Ovary (tissue), 9 donors: ENCODE data around the gene SRSF3. TPM values are rescaled to one million over a fixed set of nuclear protein-coding genes. Genes with fewer than 3 reads are reported as not detected.
"Not testable (repeated sequence)": the region's sequence is repeated elsewhere in the genome, so short reads cannot be mapped to it uniquely, and the experiment has no call there.

Experiments used
- DNase-seq, 5 donors: peaks; one replicate each; pipeline ENCODE4 v3.0.0-alpha.2; 2019 to 2020
- H3K27ac ChIP-seq, 2 donors: fragments of 200-600 bp; one replicate each; pipeline versions ENCODE4 v1.5.1 to v1.8.0; 2019 to 2022
- H3K27me3 ChIP-seq: fragments of 200-600 bp; one replicate; pipeline ENCODE4 v1.8.0; 2022
- H3K36me3 ChIP-seq: fragments of 200-600 bp; sonication (generic); one replicate; pipeline ENCODE4 v1.5.1; 2019
- H3K4me1 ChIP-seq: one replicate; pipeline ENCODE4 v1.8.1; 2013; ENCODE audit warnings: mild to moderate bottlenecking, moderate library complexity; ENCODE audit not compliant: insufficient read depth
- H3K4me3 ChIP-seq: fragments of 200-600 bp; sonication (generic); one replicate; pipeline ENCODE4 v1.5.1; 2017
- H3K9me3 ChIP-seq, 2 donors: fragments of 200-600 bp in 1 of 2; sonication (generic) in 1 of 2; one replicate each; pipeline versions ENCODE4 v1.5.1 to v1.8.1; 2013 to 2019; ENCODE audit warnings: mild to moderate bottlenecking in 1 of 2, moderate library complexity in 1 of 2
- CTCF ChIP-seq, 3 donors: fragments of 450-650 bp in 2 of 3; fragments of 200-600 bp in 1 of 3; IDR thresholded peaks; one replicate each; pipeline versions ENCODE4 v1.5.1 to v1.8.0; 2016 to 2022; ENCODE audit warnings: antibody characterized with exemption in 3 of 3, mild to moderate bottlenecking in 1 of 3
- EP300 ChIP-seq: sonication (generic); formaldehyde crosslinking; IDR thresholded peaks from one replicate; pipeline ENCODE4 v1.6.1; 2017; ENCODE audit warnings: antibody characterized with exemption
- POLR2A ChIP-seq: fragments of 450-650 bp; IDR thresholded peaks from one replicate; pipeline ENCODE4 v1.6.1; 2017; ENCODE audit warnings: antibody characterized with exemption, mild to moderate bottlenecking, moderate library complexity
- WGBS, 3 donors: extraction: QIAGEN DNeasy Blood & Tissue Kit in 1 of 3; methylation state at CpG; one replicate each; pipeline versions ENCODE4 v1.1.5 to v1.1.7; 2013 to 2017; 5-methylcytosine and 5-hydroxymethylcytosine counted together
- intact Hi-C, 4 donors: fragments of 100-400 bp; cut with DNase I; formaldehyde crosslinking; loops; one replicate each; pipeline versions ENCODE4 v1.11.0 to v1.15.1; 2022 to 2023
- polyA plus RNA-seq, 2 donors: library from polyadenylated mRNA; stranded (reverse); fragments of 200-250 nt in 1 of 2; fragments of 350-450 nt in 1 of 2; fragmentation: Illumina TruSeq in 1 of 2; extraction: RNeasy Lipid Tissue Mini Kit (QIAGEN cat#74804) in 1 of 2; gene quantifications; one replicate each; pipeline ENCODE4 v1.2.3, GENCODE V29; 2013 to 2014
- total RNA-seq, 7 donors: library from RNA; depleted of rRNA in 2 of 7; stranded (reverse); fragments of >200 nt in 2 of 7; fragmentation: NEBNext Ultra II Directional in 3 of 7; extraction: Animal tissue kit (Norgen Biotek cat#: 25700) in 3 of 7; gene quantifications; one replicate each; pipeline versions ENCODE4 v1.1.0 to v1.2.4, GENCODE V29; 2016 to 2023
- donor health status: DM: no; HTN: no; CAD: no; lungs with moderate emphysema.
- donor health status: DM: no; HTN: no; CAD: no.
- donor health status: Bipolar disorder and iron deficiency.
- donor health status: DM: yes; HTN: yes; CAD: no.
- donor health status: DM: no; HTN: no; CAD: no.
- donor health status: DM: yes; HTN: yes; CAD: no.

The SRSF3 gene
- total and polyA plus RNA-seq, 9 donors = 146 to 345 (median 279) TPM

DNA sequence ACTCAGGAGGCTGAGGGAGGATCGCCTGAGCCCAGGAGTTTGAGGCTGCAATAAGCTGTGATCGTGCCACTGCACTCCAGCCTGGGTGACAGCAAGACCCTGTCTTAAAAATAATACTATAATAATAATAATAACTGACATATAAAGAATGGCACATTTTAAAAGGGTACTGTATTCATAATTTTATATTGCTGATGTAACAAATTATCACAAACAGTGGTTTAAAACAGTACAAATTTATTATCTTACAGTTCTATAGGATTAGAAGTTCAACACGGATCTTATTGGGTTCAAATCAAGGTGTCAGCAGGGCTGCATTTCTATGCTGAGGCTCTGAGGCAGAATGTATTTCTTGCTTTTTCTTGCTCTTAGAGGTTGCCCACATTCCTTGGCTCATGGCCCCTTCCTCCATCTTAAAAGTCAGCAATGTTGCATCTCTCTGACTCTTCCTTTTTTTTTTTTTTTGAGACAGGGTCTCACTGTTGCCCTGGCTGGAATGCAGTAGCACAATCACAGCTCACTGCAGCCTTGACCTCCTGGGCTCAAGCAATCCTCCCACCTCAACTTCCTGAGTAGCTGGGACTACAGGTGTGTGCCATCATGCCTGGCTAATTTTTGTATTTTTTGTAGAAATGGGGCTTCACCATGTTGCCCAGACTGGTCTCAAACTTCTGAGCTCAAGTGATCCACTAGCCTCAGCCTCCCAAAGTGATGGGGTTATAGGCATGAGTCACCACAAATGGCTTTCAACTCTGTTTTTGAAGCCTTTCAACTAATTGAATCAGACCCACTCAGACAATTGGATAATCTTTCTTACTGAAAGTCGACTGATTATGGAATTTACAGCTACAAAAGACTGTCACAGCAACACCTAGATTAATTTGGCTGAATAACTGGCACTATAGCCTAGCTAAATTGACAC, 22.8 kb upstream of the SRSF3 start:
- no peaks in the 10 kb centered on the region for H3K9me3 ChIP-seq
- no peak for DNase-seq
- H3K36me3 ChIP-seq = no peaks in the 10 kb centered on the region
- no peak for TF ChIP-seq CTCF (IDR thresholded peaks at IDR 0.05)
- no peak for TF ChIP-seq POLR2A
- TF ChIP-seq EP300 = no peak
- no peaks in the 10 kb centered on the region for H3K27me3 ChIP-seq
- 90 to 95% (median 90%) methylated on average over 4 of the region's 4 CpGs for WGBS, 3 donors
- no peaks in the 10 kb centered on the region for H3K4me1 ChIP-seq
- intact Hi-C loops = no loop called here
- H3K27ac ChIP-seq = no peak overlapping the region
- H3K4me3 ChIP-seq = no peak overlapping the region

- DNase-seq, H3K4me1 ChIP-seq, H3K27me3 ChIP-seq, H3K27ac ChIP-seq, H3K4me3 ChIP-seq, H3K36me3 ChIP-seq, H3K9me3 ChIP-seq, intact Hi-C loops: not testable (repeated sequence)
- WGBS, 3 donors = 95 to 97% (median 96%) methylated on average over 12 of the region's 12 CpGs
These were observed 21.5 kb upstream of the SRSF3 start for GRCh38 chr6:36572353-36573311.

GRCh38 chr6:36574679-36575078, 19.5 kb upstream of the SRSF3 start:
- TF ChIP-seq CTCF (IDR thresholded peaks at IDR 0.05) (no peak), EP300 (no peak), POLR2A (no peak)
- H3K4me3 ChIP-seq = no peak overlapping the region
- H3K27ac ChIP-seq = no peak overlapping the region
- intact Hi-C loops = no loop called here
- no peaks in the 10 kb centered on the region for H3K36me3 ChIP-seq
- H3K9me3 ChIP-seq = no peaks in the 10 kb centered on the region
- no peaks in the 10 kb centered on the region for H3K4me1 ChIP-seq
- no peak for DNase-seq
- H3K27me3 ChIP-seq = no peaks in the 10 kb centered on the region

DNA sequence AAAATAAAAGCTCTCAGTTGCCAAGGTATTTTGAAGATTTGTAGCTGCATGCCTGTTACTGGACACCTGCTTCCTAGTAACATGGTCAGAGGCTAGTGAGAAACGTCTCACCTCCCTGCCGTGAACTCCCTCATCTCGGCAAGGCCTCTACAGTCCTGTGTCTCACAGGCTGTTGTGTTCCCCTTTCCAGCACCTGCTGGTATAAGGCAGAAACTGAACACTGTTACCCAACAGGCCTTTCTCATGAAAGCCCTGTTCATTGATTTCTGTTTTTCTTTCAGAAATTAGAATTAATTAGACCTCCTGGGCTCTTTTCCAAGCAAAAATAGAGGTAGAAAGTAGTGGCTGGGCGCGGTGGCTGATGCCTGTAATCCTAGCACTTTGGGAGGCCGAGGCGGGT, 17.6 kb upstream of the SRSF3 start:
- DNase-seq = no peak
- Histone ChIP-seq H3K9me3 (no peaks in the 10 kb centered on the region), H3K27ac (no peak overlapping the region), H3K27me3 (no peaks in the 10 kb centered on the region), H3K36me3 (no peaks in the 10 kb centered on the region), H3K4me3 (no peak overlapping the region), H3K4me1 (no peaks in the 10 kb centered on the region)
- WGBS, 3 donors = 83 to 88% (median 86%) methylated on average over 7 of the region's 7 CpGs
- intact Hi-C loops = no loop called here
- no peak for TF ChIP-seq EP300
- TF ChIP-seq POLR2A = no peak
- TF ChIP-seq CTCF (IDR thresholded peaks at IDR 0.05) = no peak
